WERI-Rb-1 (cell line): ENCODE measurements around the gene GANAB.

Experiments
- DNase-seq: peaks from one replicate; pipeline ENCODE4 v3.0.0-alpha.2; 2020
- H3K27ac ChIP-seq: fragments of 250-450 bp; sonication (Bioruptor Pico); 2 replicates; pipeline ENCODE4 v1.5.1; 2020; ENCODE audit warnings: mild to moderate bottlenecking, moderate library complexity
- H3K27me3 ChIP-seq: fragments of 250-450 bp; sonication (Bioruptor Pico); 2 replicates; pipeline ENCODE4 v1.5.1; 2021; ENCODE audit warnings: mild to moderate bottlenecking, low read depth, moderate library complexity; ENCODE audit not compliant: insufficient read depth, severe bottlenecking
- H3K36me3 ChIP-seq: fragments of 250-450 bp; sonication (Bioruptor Pico); 2 replicates; pipeline ENCODE4 v1.5.1; 2020; ENCODE audit warnings: mild to moderate bottlenecking, moderate library complexity
- H3K4me3 ChIP-seq: 2 replicates; pipeline ENCODE4 v1.5.1; 2011; ENCODE audit warnings: low read depth, mild to moderate bottlenecking, control low read depth, low read length
- H3K9me3 ChIP-seq: fragments of 250-450 bp; sonication (Bioruptor Pico); 2 replicates; pipeline ENCODE4 v1.5.1; 2021; ENCODE audit warnings: mild to moderate bottlenecking, moderate library complexity; ENCODE audit not compliant: severe bottlenecking
- TF ChIP-seq, protein P1 (sequence below): IDR thresholded peaks from 2 replicates; pipeline ENCODE4 v1.5.1; 2011; ENCODE audit warnings: low read depth, mild to moderate bottlenecking, control low read depth, inconsistent platforms, low read length

GANAB gene

DNA sequence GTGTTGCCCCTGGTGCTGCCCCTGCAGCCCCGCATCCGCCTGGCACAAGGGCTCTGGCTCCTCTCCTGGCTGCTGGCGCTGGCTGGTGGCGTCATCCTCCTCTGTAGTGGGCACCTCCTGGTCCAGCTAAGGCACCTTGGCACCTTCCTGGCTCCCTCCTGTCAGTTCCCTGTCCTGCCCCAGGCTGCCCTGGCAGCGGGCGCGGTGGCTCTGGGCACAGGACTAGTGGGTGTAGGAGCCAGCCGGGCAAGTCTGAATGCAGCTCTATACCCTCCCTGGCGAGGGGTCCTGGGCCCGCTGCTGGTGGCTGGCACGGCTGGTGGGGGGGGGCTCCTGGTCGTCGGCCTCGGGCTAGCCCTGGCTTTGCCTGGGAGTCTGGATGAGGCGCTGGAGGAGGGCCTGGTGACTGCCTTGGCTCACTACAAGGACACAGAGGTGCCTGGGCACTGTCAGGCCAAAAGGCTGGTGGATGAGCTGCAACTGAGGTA, 33.1 kb downstream of the GANAB start:
- Histone ChIP-seq H3K36me3 (peaks cover 5% of the 10 kb centered on the region; the same call in 1 of the 2 replicates), H3K4me3 (no peak overlapping the region), H3K9me3 (no peaks in the 10 kb centered on the region), H3K27ac (peak overlapping the region; percentile 29), H3K27me3 (no peaks in the 10 kb centered on the region)
- no peak for DNase-seq
- TF ChIP-seq, protein P1, sequence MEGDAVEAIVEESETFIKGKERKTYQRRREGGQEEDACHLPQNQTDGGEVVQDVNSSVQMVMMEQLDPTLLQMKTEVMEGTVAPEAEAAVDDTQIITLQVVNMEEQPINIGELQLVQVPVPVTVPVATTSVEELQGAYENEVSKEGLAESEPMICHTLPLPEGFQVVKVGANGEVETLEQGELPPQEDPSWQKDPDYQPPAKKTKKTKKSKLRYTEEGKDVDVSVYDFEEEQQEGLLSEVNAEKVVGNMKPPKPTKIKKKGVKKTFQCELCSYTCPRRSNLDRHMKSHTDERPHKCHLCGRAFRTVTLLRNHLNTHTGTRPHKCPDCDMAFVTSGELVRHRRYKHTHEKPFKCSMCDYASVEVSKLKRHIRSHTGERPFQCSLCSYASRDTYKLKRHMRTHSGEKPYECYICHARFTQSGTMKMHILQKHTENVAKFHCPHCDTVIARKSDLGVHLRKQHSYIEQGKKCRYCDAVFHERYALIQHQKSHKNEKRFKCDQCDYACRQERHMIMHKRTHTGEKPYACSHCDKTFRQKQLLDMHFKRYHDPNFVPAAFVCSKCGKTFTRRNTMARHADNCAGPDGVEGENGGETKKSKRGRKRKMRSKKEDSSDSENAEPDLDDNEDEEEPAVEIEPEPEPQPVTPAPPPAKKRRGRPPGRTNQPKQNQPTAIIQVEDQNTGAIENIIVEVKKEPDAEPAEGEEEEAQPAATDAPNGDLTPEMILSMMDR = no peak

GRCh38 chr11:62612366-62613290, 33.8 kb downstream of the GANAB start, which contains the start of the genes EML3 and ROM1:
Gene EML3, minus strand, starts transcription at chr11:62612775. Its CDS starts 318 bp downstream, at chr11:62612457.
Gene ROM1, plus strand, starts transcription at chr11:62613257. Its CDS starts 25 bp downstream, at chr11:62613282.
- peak within 1 kb of the TSS; percentile 76 for H3K4me3 ChIP-seq
- H3K9me3 ChIP-seq = no peaks in the 10 kb centered on the region
- peaks cover 5% of the 10 kb centered on the region; the same call in 1 of the 2 replicates for H3K36me3 ChIP-seq
- TF ChIP-seq, protein P1 = peak; percentile 95
- DNase-seq = peak; percentile 92
- peak within 1 kb of the TSS; percentile 73 for H3K27ac ChIP-seq
- no peaks in the 10 kb centered on the region for H3K27me3 ChIP-seq

DNA sequence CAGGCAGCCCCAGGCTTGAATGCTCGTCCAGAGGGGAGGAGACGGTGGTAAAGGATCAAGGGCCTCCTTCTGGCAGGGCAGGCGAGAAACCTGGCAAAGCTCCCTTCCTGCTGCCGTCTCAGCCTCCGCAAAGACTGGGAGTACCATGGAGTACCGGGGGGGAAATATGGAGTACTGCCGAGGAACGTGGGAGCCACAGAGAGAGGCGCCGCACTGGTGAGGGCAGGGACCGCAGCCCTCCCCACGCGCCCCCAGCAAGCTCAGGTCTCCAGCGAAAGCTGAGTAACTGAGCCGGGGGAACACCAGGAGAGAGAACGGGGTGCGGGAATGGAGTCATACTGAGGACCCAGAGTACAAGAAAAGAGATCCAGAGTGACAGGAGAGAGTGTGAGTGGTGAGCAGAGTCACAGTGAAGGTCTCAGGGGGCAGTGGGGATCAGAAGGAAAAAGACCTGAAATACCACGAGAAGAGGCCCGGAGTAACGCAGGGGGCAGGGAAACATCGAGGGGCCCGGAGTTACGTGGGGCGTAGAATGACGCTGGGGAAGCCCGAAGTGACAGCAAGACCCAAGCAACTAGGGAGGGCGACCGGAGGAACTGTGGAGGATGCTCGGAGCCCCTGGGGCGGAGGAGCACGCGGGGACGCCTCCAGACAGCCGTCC, 34.6 kb downstream of the GANAB start:
- Histone ChIP-seq H3K36me3 (no peaks in the 10 kb centered on the region), H3K9me3 (no peaks in the 10 kb centered on the region), H3K27me3 (no peaks in the 10 kb centered on the region), H3K27ac (peak overlapping the region; percentile 73), H3K4me3 (peak overlapping the region; percentile 76)
- TF ChIP-seq, protein P1 = no peak
- DNase-seq = peak; percentile 51

- DNase-seq = no peak
- no peaks in the 10 kb centered on the region for H3K27me3 ChIP-seq
- peak overlapping the region; percentile 76 for H3K4me3 ChIP-seq
- H3K9me3 ChIP-seq = no peaks in the 10 kb centered on the region
- peak overlapping the region; percentile 73 for H3K27ac ChIP-seq
- TF ChIP-seq, protein P1 = no peak
- no peaks in the 10 kb centered on the region for H3K36me3 ChIP-seq
Observed at GRCh38 chr11:62610814-62611704, 35.4 kb downstream of the GANAB start.

DNA sequence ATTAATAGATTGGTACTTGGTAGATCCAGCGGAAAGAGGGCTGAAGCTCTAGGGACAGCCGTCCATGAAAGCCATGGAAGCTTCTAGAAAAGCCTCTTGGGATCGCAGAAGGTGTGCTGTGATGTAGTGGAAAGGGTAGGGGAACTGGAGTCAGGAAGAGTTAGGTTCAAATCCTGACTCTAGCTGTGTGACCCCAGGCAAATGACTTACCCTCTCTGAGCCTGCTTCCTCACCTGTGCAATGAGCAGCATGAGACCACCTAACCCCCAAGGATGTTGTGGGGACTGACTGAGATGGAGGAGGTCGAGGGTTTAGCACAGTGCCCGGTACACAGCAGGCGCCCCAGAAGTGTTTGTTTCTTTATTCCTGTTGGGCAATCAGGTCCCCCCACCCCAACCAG, 36.0 kb downstream of the GANAB start:
- DNase-seq = no peak
- H3K4me3 ChIP-seq = no peak overlapping the region
- TF ChIP-seq, protein P1 = no peak
- H3K27ac ChIP-seq = no peak overlapping the region
- H3K36me3 ChIP-seq = peaks cover 1% of the 10 kb centered on the region
- H3K27me3 ChIP-seq = no peaks in the 10 kb centered on the region
- no peaks in the 10 kb centered on the region for H3K9me3 ChIP-seq
